BJ (cell line): ENCODE data around the gene OR2A2. TPM values are rescaled to one million over a fixed set of nuclear protein-coding genes. Genes with fewer than 3 reads are reported as not detected.

ENCODE experiments used
- CTCF ChIA-PET: fragments of 350-600 bp; formaldehyde crosslinking; extraction: SDS; loops from one replicate; lab custom pipeline; 2021; ENCODE audit warnings: antibody characterized with exemption, inconsistent platforms; lab: Yijun Ruan, JAX
- POLR2A ChIA-PET: fragments of 300-600 bp; sonication (Branson Sonifier 250); formaldehyde crosslinking; extraction: SDS; loops from one replicate; lab custom pipeline; 2021; ENCODE audit warnings: antibody characterized with exemption; lab: Charles Lee
- DNase-seq: peaks from one replicate; pipeline ENCODE4 v3.0.0-alpha.2; 2011; ENCODE audit warnings: low read depth
- H3K27me3 ChIP-seq: 2 replicates; pipeline ENCODE4 v1.6.0; 2011; ENCODE audit warnings: low read length; ENCODE audit not compliant: control insufficient read depth, insufficient read depth
- H3K36me3 ChIP-seq: 2 replicates; pipeline ENCODE4 v1.5.1; 2011; ENCODE audit warnings: low read length; ENCODE audit not compliant: control insufficient read depth, insufficient read depth
- H3K4me3 ChIP-seq: 2 replicates; pipeline ENCODE4 v1.5.1; 2011; ENCODE audit warnings: low read depth, mild to moderate bottlenecking, control low read depth, low read length
- polyA plus RNA-seq: library from polyadenylated mRNA; depleted of rRNA; stranded (reverse); fragments of >200 nt; gene quantifications from 2 replicates; pipeline ENCODE4 v1.2.3, GENCODE V29; 2011
- TF ChIP-seq, protein P1 (sequence below): IDR thresholded peaks from 2 replicates; pipeline ENCODE4 v1.5.1; 2011; ENCODE audit warnings: low read depth, mild to moderate bottlenecking, control low read depth, inconsistent platforms, low read length, moderate library complexity; ENCODE audit not compliant: insufficient read depth

OR2A2 gene
- polyA plus RNA-seq, 1 experiment = not detected

GRCh38 chr7:144100607-144101006, 8.8 kb upstream of the OR2A2 start:
- CTCF ChIA-PET = no interaction called here

GRCh38 chr7:144102041-144102440, 7.3 kb upstream of the OR2A2 start:
- Histone ChIP-seq H3K4me3 (no peak overlapping the region), H3K27me3 (no peaks in the 10 kb centered on the region), H3K36me3 (no peaks in the 10 kb centered on the region)
- ChIA-PET POLR2A (no interaction called here), CTCF (no interaction called here)
- TF ChIP-seq, protein P1, sequence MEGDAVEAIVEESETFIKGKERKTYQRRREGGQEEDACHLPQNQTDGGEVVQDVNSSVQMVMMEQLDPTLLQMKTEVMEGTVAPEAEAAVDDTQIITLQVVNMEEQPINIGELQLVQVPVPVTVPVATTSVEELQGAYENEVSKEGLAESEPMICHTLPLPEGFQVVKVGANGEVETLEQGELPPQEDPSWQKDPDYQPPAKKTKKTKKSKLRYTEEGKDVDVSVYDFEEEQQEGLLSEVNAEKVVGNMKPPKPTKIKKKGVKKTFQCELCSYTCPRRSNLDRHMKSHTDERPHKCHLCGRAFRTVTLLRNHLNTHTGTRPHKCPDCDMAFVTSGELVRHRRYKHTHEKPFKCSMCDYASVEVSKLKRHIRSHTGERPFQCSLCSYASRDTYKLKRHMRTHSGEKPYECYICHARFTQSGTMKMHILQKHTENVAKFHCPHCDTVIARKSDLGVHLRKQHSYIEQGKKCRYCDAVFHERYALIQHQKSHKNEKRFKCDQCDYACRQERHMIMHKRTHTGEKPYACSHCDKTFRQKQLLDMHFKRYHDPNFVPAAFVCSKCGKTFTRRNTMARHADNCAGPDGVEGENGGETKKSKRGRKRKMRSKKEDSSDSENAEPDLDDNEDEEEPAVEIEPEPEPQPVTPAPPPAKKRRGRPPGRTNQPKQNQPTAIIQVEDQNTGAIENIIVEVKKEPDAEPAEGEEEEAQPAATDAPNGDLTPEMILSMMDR = no peak
- DNase-seq = no peak

More at GRCh38 chr7:144100607-144101006, 8.8 kb upstream of the OR2A2 start:
- TF ChIP-seq, protein P1 = no peak
- Histone ChIP-seq H3K4me3 (no peak overlapping the region), H3K36me3 (no peaks in the 10 kb centered on the region), H3K27me3 (no peaks in the 10 kb centered on the region)
- POLR2A ChIA-PET = no interaction called here
- DNase-seq = no peak

- Histone ChIP-seq H3K36me3 (no peaks in the 10 kb centered on the region), H3K27me3 (no peaks in the 10 kb centered on the region), H3K4me3 (no peak overlapping the region)
- DNase-seq = no peak
- ChIA-PET CTCF (no interaction called here), POLR2A (no interaction called here)
- TF ChIP-seq, protein P1 = no peak
These were observed 4.2 kb upstream of the OR2A2 start for GRCh38 chr7:144105211-144105610.

DNA sequence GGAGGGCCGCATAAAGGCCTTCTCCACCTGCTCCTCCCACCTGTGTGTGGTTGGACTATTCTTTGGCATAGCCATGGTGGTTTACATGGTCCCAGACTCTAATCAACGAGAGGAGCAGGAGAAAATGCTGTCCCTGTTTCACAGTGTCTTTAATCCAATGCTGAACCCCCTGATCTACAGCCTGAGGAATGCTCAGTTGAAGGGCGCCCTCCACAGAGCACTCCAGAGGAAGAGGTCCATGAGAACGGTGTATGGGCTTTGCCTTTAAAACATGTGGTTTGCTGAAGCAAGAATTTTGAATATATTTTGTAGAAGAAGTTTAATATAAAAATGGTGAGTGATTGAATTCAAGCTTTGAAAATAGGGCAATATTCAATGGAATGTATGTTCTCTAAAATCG, 889 bp downstream of the OR2A2 start:
- Histone ChIP-seq H3K27me3 (no peaks in the 10 kb centered on the region), H3K4me3 (no peak overlapping the region), H3K36me3 (no peaks in the 10 kb centered on the region)
- ChIA-PET CTCF (interaction anchor here (2.0 kb wide), 1 partner anchor 18 kb away, joined by 7 read pairs; no protein-coding TSS in a partner anchor), POLR2A (no interaction called here)
- TF ChIP-seq, protein P1 = no peak
- DNase-seq = no peak

DNA sequence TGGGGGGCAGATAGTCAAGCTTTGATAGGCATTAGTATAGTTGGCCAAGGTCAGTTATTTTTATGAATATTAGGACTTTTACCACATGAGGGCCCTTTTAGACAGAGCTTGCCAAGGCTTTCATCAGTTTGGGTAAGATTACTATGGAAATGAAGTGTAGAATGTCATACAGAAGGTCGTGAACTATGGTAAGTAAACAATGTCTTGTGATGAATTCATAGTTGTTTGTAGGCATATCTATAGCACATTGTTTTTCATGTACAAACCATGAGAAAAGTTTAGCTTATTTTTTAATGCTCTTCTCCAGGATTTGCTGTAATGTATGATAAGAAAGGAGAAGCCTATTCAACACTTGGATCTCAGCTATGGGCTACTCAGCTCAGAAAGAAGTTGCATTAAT, 4.3 kb downstream of the OR2A2 start:
- TF ChIP-seq, protein P1 = no peak
- H3K4me3 ChIP-seq = no peak overlapping the region
- ChIA-PET CTCF (interaction anchor here (0.9 kb wide), 1 partner anchor 19 kb away, joined by 3 read pairs; no protein-coding TSS in a partner anchor), POLR2A (no interaction called here)
- DNase-seq = no peak
- no peaks in the 10 kb centered on the region for H3K27me3 ChIP-seq
- H3K36me3 ChIP-seq = no peaks in the 10 kb centered on the region
